OCI-LY7 (cell line): ENCODE measurements around the gene MTMR1. TPM values are rescaled to one million over a fixed set of nuclear protein-coding genes. Genes with fewer than 3 reads are reported as not detected.

Experiments used
- BruUV-seq: library from RNA; stranded (reverse); fragments of 400-500 nt; replicated peaks from 2 replicates; lab custom pipeline; 2021; lab: Mats Ljungman, UMichigan
- CTCF ChIA-PET: fragments of 300-600 bp; sonication (Branson Sonifier 250); formaldehyde crosslinking; loops from one replicate; lab custom pipeline; 2022; ENCODE audit warnings: antibody characterized with exemption; ENCODE audit not compliant: unreplicated experiment; lab: Charles Lee
- POLR2A ChIA-PET: fragments of 300-600 bp; sonication (Branson Sonifier 250); formaldehyde crosslinking; loops from one replicate; lab custom pipeline; 2022; ENCODE audit warnings: antibody characterized with exemption; lab: Charles Lee
- DNase-seq: peaks from one replicate; pipeline ENCODE4 v3.0.0-alpha.2; 2015; ENCODE audit warnings: low spot score
- H2AFZ ChIP-seq: fragments of 200-600 bp; sonication (generic), shearing (Covaris generic); 2 replicates; pipeline ENCODE4 v1.6.1; 2014; ENCODE audit warnings: mild to moderate bottlenecking, antibody characterized with exemption, low read length, moderate library complexity
- H3K27ac ChIP-seq: fragments of 200-600 bp; sonication (generic); 2 replicates; pipeline ENCODE4 v1.5.1; 2014; ENCODE audit warnings: mixed run types, low read depth, mild to moderate bottlenecking, moderate library complexity, low read length, inconsistent platforms; ENCODE audit not compliant: poor library complexity, severe bottlenecking
- H3K36me3 ChIP-seq: fragments of 200-600 bp; sonication (generic); 2 replicates; pipeline ENCODE4 v1.6.1; 2014; ENCODE audit warnings: mild to moderate bottlenecking, antibody characterized with exemption, low read length, moderate library complexity, mixed read lengths; ENCODE audit not compliant: insufficient read depth
- H3K4me1 ChIP-seq: fragments of 200-600 bp; sonication (generic); 2 replicates; pipeline ENCODE4 v1.5.1; 2014; ENCODE audit warnings: mild to moderate bottlenecking, low read length; ENCODE audit not compliant: insufficient read depth, poor library complexity, severe bottlenecking
- H3K4me2 ChIP-seq: fragments of 200-600 bp; sonication (generic); 2 replicates; pipeline ENCODE4 v1.6.1; 2014; ENCODE audit warnings: mild to moderate bottlenecking, low read length
- H3K4me3 ChIP-seq: fragments of 200-600 bp; sonication (generic); 2 replicates; pipeline ENCODE4 v1.5.1; 2014; ENCODE audit warnings: mild to moderate bottlenecking, low read depth, low read length; ENCODE audit not compliant: poor library complexity, severe bottlenecking
- H3K79me2 ChIP-seq: fragments of 200-600 bp; sonication (generic); 2 replicates; pipeline ENCODE4 v1.6.1; 2016; ENCODE audit warnings: low read depth, mild to moderate bottlenecking, low read length, moderate library complexity, mixed read lengths; ENCODE audit not compliant: insufficient read depth
- H3K9me2 ChIP-seq: fragments of 200-600 bp; sonication (generic); 2 replicates; pipeline ENCODE4 v1.6.1; 2016; ENCODE audit warnings: mild to moderate bottlenecking, low read length, mixed read lengths; ENCODE audit not compliant: insufficient read depth
- H3K9me3 ChIP-seq: fragments of 200-600 bp; sonication (generic); 2 replicates; pipeline ENCODE4 v1.6.1; 2014; ENCODE audit warnings: mild to moderate bottlenecking, mixed run types, low read length, mixed read lengths
- H4K20me1 ChIP-seq: fragments of 200-600 bp; sonication (generic); 2 replicates; pipeline ENCODE4 v1.6.1; 2014; ENCODE audit warnings: mild to moderate bottlenecking, antibody characterized with exemption, low read length, moderate library complexity, mixed read lengths; ENCODE audit not compliant: insufficient read depth
- EZH2phosphoT487 ChIP-seq: fragments of 200-600 bp; sonication (generic); IDR thresholded peaks from 2 replicates; pipeline ENCODE4 v1.6.1; 2018; ENCODE audit warnings: low read depth, borderline replicate concordance, mild to moderate bottlenecking, mixed run types, antibody characterized with exemption, low read length, moderate library complexity, mixed read lengths
- intact Hi-C: fragments of 100-400 bp; cut with micrococcal nuclease; formaldehyde crosslinking; loops from one replicate; pipeline ENCODE4 v1.10.0; 2022; ENCODE audit not compliant: unreplicated experiment
- total RNA-seq, 2 experiments: library from RNA; depleted of rRNA in 1 of 2; stranded (reverse); fragments of >200 nt in 1 of 2; shearing (Covaris generic) in 1 of 2; gene quantifications; 2 replicates each; pipeline ENCODE4 v1.2.3, GENCODE V29; 2014 to 2022
- TF ChIP-seq, protein P1 (sequence below): fragments of 200-600 bp; sonication (generic); conservative IDR thresholded peaks from 2 replicates; pipeline ENCODE4 v1.5.1; 2014; ENCODE audit warnings: mild to moderate bottlenecking, antibody characterized with exemption, low read length, moderate library complexity, mixed read lengths

MTMR1 gene
- total RNA-seq, 2 experiments from 2014 or later: 49.7 to 57.6 TPM

DNA sequence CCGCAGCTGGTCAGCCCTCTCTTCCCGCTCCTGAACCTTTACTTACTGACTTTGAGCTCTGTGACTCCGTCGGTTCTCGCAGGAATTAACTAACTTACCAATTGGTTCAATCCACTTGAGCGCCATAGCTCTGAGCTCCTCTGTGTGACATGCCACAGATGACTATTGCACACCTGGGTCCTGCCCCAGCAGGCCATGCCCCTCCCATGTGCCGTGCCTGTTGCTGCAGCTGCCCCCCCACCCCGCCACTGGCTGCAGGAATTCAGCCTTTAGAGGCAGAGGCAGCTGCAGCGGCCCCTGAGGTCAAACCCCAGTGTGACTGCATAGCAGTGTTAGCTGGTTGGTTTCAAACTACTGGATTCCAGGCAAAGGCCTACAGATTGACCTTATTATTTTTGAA lies 70.6 kb downstream of the MTMR1 start:
- ChIA-PET POLR2A (interaction anchor here (0.9 kb wide), 1 partner anchor 88 kb away, joined by 3 read pairs; no protein-coding TSS in a partner anchor), CTCF (no interaction called here)
- TF ChIP-seq EZH2phosphoT487: no peak
- TF ChIP-seq, protein P1, sequence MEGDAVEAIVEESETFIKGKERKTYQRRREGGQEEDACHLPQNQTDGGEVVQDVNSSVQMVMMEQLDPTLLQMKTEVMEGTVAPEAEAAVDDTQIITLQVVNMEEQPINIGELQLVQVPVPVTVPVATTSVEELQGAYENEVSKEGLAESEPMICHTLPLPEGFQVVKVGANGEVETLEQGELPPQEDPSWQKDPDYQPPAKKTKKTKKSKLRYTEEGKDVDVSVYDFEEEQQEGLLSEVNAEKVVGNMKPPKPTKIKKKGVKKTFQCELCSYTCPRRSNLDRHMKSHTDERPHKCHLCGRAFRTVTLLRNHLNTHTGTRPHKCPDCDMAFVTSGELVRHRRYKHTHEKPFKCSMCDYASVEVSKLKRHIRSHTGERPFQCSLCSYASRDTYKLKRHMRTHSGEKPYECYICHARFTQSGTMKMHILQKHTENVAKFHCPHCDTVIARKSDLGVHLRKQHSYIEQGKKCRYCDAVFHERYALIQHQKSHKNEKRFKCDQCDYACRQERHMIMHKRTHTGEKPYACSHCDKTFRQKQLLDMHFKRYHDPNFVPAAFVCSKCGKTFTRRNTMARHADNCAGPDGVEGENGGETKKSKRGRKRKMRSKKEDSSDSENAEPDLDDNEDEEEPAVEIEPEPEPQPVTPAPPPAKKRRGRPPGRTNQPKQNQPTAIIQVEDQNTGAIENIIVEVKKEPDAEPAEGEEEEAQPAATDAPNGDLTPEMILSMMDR: no peak
- H3K4me2 ChIP-seq: no peak overlapping the region
- H3K79me2 ChIP-seq: no peaks in the 10 kb centered on the region
- H3K9me2 ChIP-seq: no peaks in the 10 kb centered on the region
- H3K9me3 ChIP-seq: no peaks in the 10 kb centered on the region
- H4K20me1 ChIP-seq: no peaks in the 10 kb centered on the region
- no TSS peak for BruUV-seq
- no peak overlapping the region for H3K4me3 ChIP-seq
- H3K27ac ChIP-seq: no peak overlapping the region
- H3K4me1 ChIP-seq: no peaks in the 10 kb centered on the region
- H3K36me3 ChIP-seq: peaks cover 10% of the 10 kb centered on the region; the same call in 1 of the 2 replicates
- intact Hi-C loops: no loop called here
- no peak overlapping the region for H2AFZ ChIP-seq
- DNase-seq: no peak

GRCh38 chrX:150765237-150765636 lies 72.0 kb downstream of the MTMR1 start:
- no peak overlapping the region for H3K4me2 ChIP-seq
- intact Hi-C loops: no loop called here
- POLR2A ChIA-PET: no interaction called here
- TF ChIP-seq EZH2phosphoT487: no peak
- TF ChIP-seq, protein P1: no peak
- no peaks in the 10 kb centered on the region for H3K9me2 ChIP-seq
- DNase-seq: no peak
- H4K20me1 ChIP-seq: no peaks in the 10 kb centered on the region
- no TSS peak for BruUV-seq
- H2AFZ ChIP-seq: no peak overlapping the region
- H3K4me1 ChIP-seq: no peaks in the 10 kb centered on the region
- CTCF ChIA-PET: no interaction called here
- H3K9me3 ChIP-seq: no peaks in the 10 kb centered on the region
- H3K4me3 ChIP-seq: no peak overlapping the region
- H3K27ac ChIP-seq: no peak overlapping the region
- no peaks in the 10 kb centered on the region for H3K79me2 ChIP-seq
- H3K36me3 ChIP-seq: peaks cover 10% of the 10 kb centered on the region; the same call in 1 of the 2 replicates

GRCh38 chrX:150765782-150766350 lies 72.7 kb downstream of the MTMR1 start:
- Histone ChIP-seq H3K36me3 (peaks cover 10% of the 10 kb centered on the region; the same call in 1 of the 2 replicates), H2AFZ (no peak overlapping the region), H3K4me3 (no peak overlapping the region), H3K79me2 (no peaks in the 10 kb centered on the region), H3K9me3 (no peaks in the 10 kb centered on the region), H3K4me1 (no peaks in the 10 kb centered on the region), H3K27ac (no peak overlapping the region), H3K9me2 (no peaks in the 10 kb centered on the region), H3K4me2 (no peak overlapping the region), H4K20me1 (no peaks in the 10 kb centered on the region)
- CTCF ChIA-PET: no interaction called here
- no TSS peak for BruUV-seq
- intact Hi-C loops: no loop called here
- TF ChIP-seq, protein P1: no peak
- no peak for TF ChIP-seq EZH2phosphoT487
- POLR2A ChIA-PET: no interaction called here
- DNase-seq: no peak
